ENCODE results near the gene LRRC10.

Gene LRRC10

DNA sequence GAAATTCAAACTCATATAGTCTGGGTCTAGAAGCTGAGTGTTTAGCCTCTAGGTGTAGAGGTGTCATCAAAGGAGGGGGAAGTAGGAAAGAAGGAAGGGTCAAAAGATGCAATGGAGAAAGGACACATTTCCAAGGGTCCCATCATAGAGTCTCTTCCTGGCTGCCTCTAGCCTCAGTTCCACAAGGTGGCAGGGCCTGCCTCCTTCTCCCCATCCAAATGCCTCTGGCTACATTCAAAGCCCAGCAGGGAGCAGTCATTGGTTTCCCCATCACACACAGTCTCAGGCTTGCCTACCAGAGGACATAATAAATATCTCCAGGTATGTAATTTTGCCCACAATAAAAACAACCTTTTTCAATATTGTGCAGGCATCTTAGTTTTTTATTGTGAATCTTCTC lies 27.5 kb downstream of the LRRC10 start:
- Histone ChIP-seq H3K27ac (replicated peaks) (no peak overlapping the region), H3K27me3 (ENCODE audit: insufficient read depth, poor library complexity, severe bottlenecking) (no peaks in the 10 kb centered on the region), H3K4me3 (replicated peaks; ENCODE audit: insufficient read depth, low read length) (no peak overlapping the region)
- DNase-seq (ENCODE audit: low read depth in 1 of 2, low spot score in 1 of 2) = peak in 1 of 2 experiments; percentile 18
- TF ChIP-seq SPI1 (IDR thresholded peaks at IDR 0.05; ENCODE audit: borderline replicate concordance, low read depth) = no peak
- no peak for TF ChIP-seq GABPA (IDR thresholded peaks at IDR 0.05; ENCODE audit: low read depth)
- no peak for TF ChIP-seq REST (IDR thresholded peaks at IDR 0.05; ENCODE audit: insufficient replicate concordance, low read depth)
- no peak for TF ChIP-seq POLR2AphosphoS5 (IDR thresholded peaks at IDR 0.05; ENCODE audit: low read depth)
- TF ChIP-seq CTCF (IDR thresholded peaks at IDR 0.05; ENCODE audit: insufficient read depth, low read length) = no peak

GRCh38 chr12:69580074-69580473 lies 30.6 kb downstream of the LRRC10 start:
- no peak overlapping the region for H3K27ac ChIP-seq (replicated peaks)
- H3K27me3 ChIP-seq (ENCODE audit: insufficient read depth, poor library complexity, severe bottlenecking) = no peaks in the 10 kb centered on the region
- no peak for DNase-seq (ENCODE audit: low read depth in 1 of 2, low spot score in 1 of 2)
- no peak for TF ChIP-seq CTCF (IDR thresholded peaks at IDR 0.05; ENCODE audit: insufficient read depth, low read length)
- TF ChIP-seq SPI1 (IDR thresholded peaks at IDR 0.05; ENCODE audit: borderline replicate concordance, low read depth) = no peak
- TF ChIP-seq POLR2AphosphoS5 (IDR thresholded peaks at IDR 0.05; ENCODE audit: low read depth) = no peak
- no peak for TF ChIP-seq GABPA (IDR thresholded peaks at IDR 0.05; ENCODE audit: low read depth)
- no peak for TF ChIP-seq REST (IDR thresholded peaks at IDR 0.05; ENCODE audit: insufficient replicate concordance, low read depth)
- H3K4me3 ChIP-seq (replicated peaks; ENCODE audit: insufficient read depth, low read length) = no peak overlapping the region

- no peak for TF ChIP-seq CTCF (IDR thresholded peaks at IDR 0.05; ENCODE audit: insufficient read depth, low read length)
- TF ChIP-seq POLR2AphosphoS5 (IDR thresholded peaks at IDR 0.05; ENCODE audit: low read depth) = no peak
- TF ChIP-seq REST (IDR thresholded peaks at IDR 0.05; ENCODE audit: insufficient replicate concordance, low read depth) = no peak
- TF ChIP-seq SPI1 (IDR thresholded peaks at IDR 0.05; ENCODE audit: borderline replicate concordance, low read depth) = peak; percentile 41; the same call in 1 of the 2 replicates
- no peak for TF ChIP-seq GABPA (IDR thresholded peaks at IDR 0.05; ENCODE audit: low read depth)
- Histone ChIP-seq H3K4me3 (replicated peaks; ENCODE audit: insufficient read depth, low read length) (no peak overlapping the region), H3K27ac (replicated peaks) (no peak overlapping the region), H3K27me3 (ENCODE audit: insufficient read depth, poor library complexity, severe bottlenecking) (no peaks in the 10 kb centered on the region)
- DNase-seq (ENCODE audit: low read depth in 1 of 2, low spot score in 1 of 2) = no peak
These were observed 31.7 kb downstream of the LRRC10 start for GRCh38 chr12:69579029-69579428.

All from HL-60 (cell line).